ENCODE data around the gene AK9. TPM values are rescaled to one million over a fixed set of nuclear protein-coding genes. Genes with fewer than 3 reads are reported as not detected.

AK9 gene
- total and polyA plus RNA-seq, 2 of the 4 experiments (the other 2 are of a cell fraction): 1.7 to 1.8 TPM

- ChIA-PET POLR2A (ENCODE audit: unreplicated experiment) (no interaction called here), CTCF (no interaction called here)
- no peak overlapping the region for H3K4me2 ChIP-seq (ENCODE audit: low read depth, low read length)
- in situ Hi-C loops (cut with MboI; ENCODE audit: low sequenced_read_pairs): no loop called here
- no peak overlapping the region for H3K18ac ChIP-seq (ENCODE audit: low read depth, low read length)
- TF ChIP-seq POLR2A (IDR thresholded peaks at IDR 0.05; ENCODE audit: low read depth, low read length): no peak
- TF ChIP-seq MXI1 (IDR thresholded peaks at IDR 0.05; ENCODE audit: borderline replicate concordance, low read depth, low read length): no peak
- no peak for TF ChIP-seq NFE2L2 (IDR thresholded peaks at IDR 0.05; ENCODE audit: low read depth, low read length)
- TF ChIP-seq USF2 (IDR thresholded peaks at IDR 0.05; ENCODE audit: low read depth, low read length): no peak
- TF ChIP-seq CHD1 (IDR thresholded peaks at IDR 0.05; ENCODE audit: low read depth, low read length): no peak
- TF ChIP-seq CTCF (conservative IDR thresholded peaks at IDR 0.05; ENCODE audit: low read depth, low read length): no peak
- no peak for TF ChIP-seq CEBPB (IDR thresholded peaks at IDR 0.05; ENCODE audit: low read depth, low read length)
- no peak for TF ChIP-seq MAZ (IDR thresholded peaks at IDR 0.05; ENCODE audit: borderline replicate concordance, low read depth, low read length)
- TF ChIP-seq SMC3 (IDR thresholded peaks at IDR 0.05; ENCODE audit: low read depth, low read length): no peak
- no peak for TF ChIP-seq BHLHE40 (IDR thresholded peaks at IDR 0.05; ENCODE audit: low read depth, low read length)
- no peak for TF ChIP-seq RFX5 (IDR thresholded peaks at IDR 0.05; ENCODE audit: low read depth, low read length)
- no peak for TF ChIP-seq RAD21 (IDR thresholded peaks at IDR 0.05; ENCODE audit: low read length)
- H4K91ac ChIP-seq (ENCODE audit: insufficient read depth, low read depth, low read length): no peak overlapping the region
- no peak overlapping the region for H2BK20ac ChIP-seq (ENCODE audit: low read depth, low read length)
- H3K56ac ChIP-seq (ENCODE audit: extremely low read depth, insufficient read depth, low read length): no peak overlapping the region
- WGBS, 2 experiments (ENCODE audit: extremely low coverage in 2 of 2, insufficient read length in 1 of 2): no CpG with 5 or more reads among the region's 4 CpGs
- no peaks in the 10 kb centered on the region for H3K9me1 ChIP-seq (ENCODE audit: insufficient read depth, low read length)
- H2AK5ac ChIP-seq (ENCODE audit: low read depth, low read length): no peak overlapping the region
- H4K20me1 ChIP-seq (ENCODE audit: insufficient read depth, low read length): no peaks in the 10 kb centered on the region
- H2AK9ac ChIP-seq (replicated peaks; ENCODE audit: low read depth, low read length, poor library complexity): no peak overlapping the region
- H4K8ac ChIP-seq (ENCODE audit: low read depth in 2 of 2, low read length in 2 of 2): no peak overlapping the region
- no peak overlapping the region for H3K4me3 ChIP-seq (ENCODE audit: insufficient read depth, low read depth, low read length)
- H2BK5ac ChIP-seq (ENCODE audit: low read depth, low read length, poor library complexity, severe bottlenecking): no peak overlapping the region
- H2BK15ac ChIP-seq (ENCODE audit: low read depth, low read length): no peak overlapping the region
- no peak overlapping the region for H4K5ac ChIP-seq (ENCODE audit: low read depth, low read length)
- H3K9ac ChIP-seq (ENCODE audit: low read depth, low read length): no peak overlapping the region
- DNase-seq: no peak
- H3K27ac ChIP-seq (ENCODE audit: insufficient read depth, low read length): no peak overlapping the region
- no peaks in the 10 kb centered on the region for H3K27me3 ChIP-seq (ENCODE audit: control insufficient read depth, insufficient read depth, low read length)
- no peaks in the 10 kb centered on the region for H3K4me1 ChIP-seq (ENCODE audit: control insufficient read depth, insufficient read depth, low read length)
- H3K14ac ChIP-seq (replicated peaks; ENCODE audit: low read depth, low read length): no peak overlapping the region
- H3K9me3 ChIP-seq (ENCODE audit: control insufficient read depth, insufficient read depth, low read length): no peaks in the 10 kb centered on the region
- H3K36me3 ChIP-seq (ENCODE audit: control insufficient read depth, insufficient read depth, low read length): no peaks in the 10 kb centered on the region
- no peak for ATAC-seq (ENCODE audit: low read depth)
- H3K23ac ChIP-seq (ENCODE audit: low read depth, low read length): no peak overlapping the region
- no peak overlapping the region for H2AFZ ChIP-seq (replicated peaks; ENCODE audit: low read length, poor library complexity)
- H3K4ac ChIP-seq (ENCODE audit: low read depth, low read length): no peak overlapping the region
- intact Hi-C loops (cut with micrococcal nuclease): no loop called here
- dilution Hi-C loops (cut with HindIII; ENCODE audit: low sequenced_read_pairs, unreplicated experiment): no loop called here
- H3K79me1 ChIP-seq (ENCODE audit: low read depth in 1 of 2, low read length in 2 of 2): no peaks in the 10 kb centered on the region
- no TSS peak for BruUV-seq (replicated peaks)
- no peak overlapping the region for H2BK120ac ChIP-seq (ENCODE audit: low read depth, low read length)
Observed at GRCh38 chr6:109628158-109629000, 62.6 kb downstream of the AK9 start.
